Measurements from ENCODE around the gene GRID1.
A peak's percentile ranks its signal among the peaks of the same experiment; 100 is the strongest.

GRID1 gene

GRCh38 chr10:86160890-86161585 lies 205.6 kb downstream of the GRID1 start:
- no peak for DNase-seq

- no peak for DNase-seq
These were observed 206.8 kb downstream of the GRID1 start for GRCh38 chr10:86159797-86160196.

- DNase-seq, result no peak
These were observed 211.3 kb downstream of the GRID1 start for GRCh38 chr10:86155054-86155921.

- no peak for DNase-seq
These were observed 212.8 kb downstream of the GRID1 start for GRCh38 chr10:86153751-86154150.

GRCh38 chr10:86152911-86153310 lies 213.7 kb downstream of the GRID1 start:
- no peak for DNase-seq

GRCh38 chr10:86152354-86152753 lies 214.2 kb downstream of the GRID1 start:
- no peak for DNase-seq

- no peak for DNase-seq
These were observed 215.0 kb downstream of the GRID1 start for GRCh38 chr10:86151613-86152012.

- DNase-seq, result no peak
These were observed 217.3 kb downstream of the GRID1 start for GRCh38 chr10:86149257-86149656.

GRCh38 chr10:86148117-86148516 lies 218.5 kb downstream of the GRID1 start:
- DNase-seq, result no peak

- no peak for DNase-seq
These were observed 222.3 kb downstream of the GRID1 start for GRCh38 chr10:86144301-86144700.

GRCh38 chr10:86141896-86142295 lies 224.7 kb downstream of the GRID1 start:
- DNase-seq, result no peak

GRCh38 chr10:86139066-86139657 lies 227.4 kb downstream of the GRID1 start:
- peak; percentile 20 for DNase-seq

GRCh38 chr10:86138551-86139065 lies 228.0 kb downstream of the GRID1 start:
- DNase-seq, result no peak

GRCh38 chr10:86137561-86137960 lies 229.0 kb downstream of the GRID1 start:
- no peak for DNase-seq

- no peak for DNase-seq
These were observed 229.7 kb downstream of the GRID1 start for GRCh38 chr10:86136934-86137333.

GRCh38 chr10:86135191-86135590 lies 231.4 kb downstream of the GRID1 start:
- no peak for DNase-seq

- no peak for DNase-seq
These were observed 235.7 kb downstream of the GRID1 start for GRCh38 chr10:86130737-86131475.

- no peak for DNase-seq
These were observed 236.6 kb downstream of the GRID1 start for GRCh38 chr10:86130041-86130440.

GRCh38 chr10:86128360-86128759 lies 238.2 kb downstream of the GRID1 start:
- no peak for DNase-seq

GRCh38 chr10:86127274-86127819 lies 239.2 kb downstream of the GRID1 start:
- DNase-seq, result no peak

- no peak for DNase-seq
These were observed 241.9 kb downstream of the GRID1 start for GRCh38 chr10:86124734-86125133.

GRCh38 chr10:86123715-86124114 lies 242.9 kb downstream of the GRID1 start:
- DNase-seq, result no peak

- no peak for DNase-seq
These were observed 243.3 kb downstream of the GRID1 start for GRCh38 chr10:86123304-86123703.
